Posterior cingulate gyrus (tissue), 11 donors: ENCODE results near the gene XG.
"Not testable (repeated sequence)": the region's sequence is repeated elsewhere in the genome, so short reads cannot be mapped to it uniquely, and the experiment has no call there.

Experiments used
- DNase-seq, 10 donors: peaks; one replicate each; pipeline versions ENCODE4 v3.0.0 to v3.0.0-alpha.2; 2020 to 2021; ENCODE audit warnings: mixed read lengths in 3 of 10
- intact Hi-C: fragments of 100-400 bp; cut with DNase I; formaldehyde crosslinking; loops from one replicate; pipeline ENCODE4 v1.15.1; 2023

XG gene

GRCh38 chrX:2732076-2732475 lies 19.8 kb upstream of the XG start:
- intact Hi-C loops: no loop called here

GRCh38 chrX:2732649-2733048 lies 19.2 kb upstream of the XG start:
- no peak for DNase-seq
- intact Hi-C loops: no loop called here

More at GRCh38 chrX:2732076-2732475, 19.8 kb upstream of the XG start:
- no peak for DNase-seq

DNA sequence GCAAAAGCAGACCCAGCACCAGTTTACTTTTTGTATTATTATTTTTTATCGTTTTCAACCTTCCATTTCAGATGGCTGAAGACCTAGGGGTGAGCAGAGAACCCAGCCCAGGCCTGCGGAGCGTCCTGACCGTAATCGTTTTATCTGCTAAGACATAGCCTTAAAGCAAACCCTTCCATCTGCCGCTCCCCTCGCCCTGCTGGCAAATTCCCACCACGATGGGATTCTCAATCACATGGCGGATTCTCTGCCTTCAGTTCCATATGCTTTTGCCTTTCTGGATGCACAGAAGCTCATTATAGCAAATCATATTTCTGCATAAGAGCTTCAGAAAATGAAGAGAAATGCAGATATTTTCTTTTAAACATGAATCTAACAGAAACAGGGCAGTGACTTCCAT lies 18.6 kb upstream of the XG start:
- no peak for DNase-seq
- intact Hi-C loops: no loop called here

DNA sequence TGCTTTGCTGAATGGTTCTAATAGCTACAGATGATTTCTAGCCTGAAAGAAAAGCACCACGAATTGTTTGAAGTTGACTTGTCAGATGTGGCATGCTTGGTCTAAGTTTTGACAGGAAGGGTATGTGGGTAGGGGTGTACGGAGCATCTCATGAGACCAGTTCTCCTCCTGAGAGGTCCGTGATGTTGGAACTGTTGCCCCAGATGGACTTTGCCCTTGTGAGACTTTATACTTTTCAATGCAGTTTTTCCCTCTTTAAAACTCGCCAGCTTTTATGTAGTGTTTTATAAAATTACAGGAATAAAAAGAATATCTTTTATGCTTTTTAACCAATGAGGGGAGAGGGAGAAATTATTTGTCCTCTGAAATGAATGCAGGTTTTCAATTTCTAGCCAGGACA lies 16.6 kb upstream of the XG start:
- DNase-seq: no peak
- intact Hi-C loops: no loop called here

DNA sequence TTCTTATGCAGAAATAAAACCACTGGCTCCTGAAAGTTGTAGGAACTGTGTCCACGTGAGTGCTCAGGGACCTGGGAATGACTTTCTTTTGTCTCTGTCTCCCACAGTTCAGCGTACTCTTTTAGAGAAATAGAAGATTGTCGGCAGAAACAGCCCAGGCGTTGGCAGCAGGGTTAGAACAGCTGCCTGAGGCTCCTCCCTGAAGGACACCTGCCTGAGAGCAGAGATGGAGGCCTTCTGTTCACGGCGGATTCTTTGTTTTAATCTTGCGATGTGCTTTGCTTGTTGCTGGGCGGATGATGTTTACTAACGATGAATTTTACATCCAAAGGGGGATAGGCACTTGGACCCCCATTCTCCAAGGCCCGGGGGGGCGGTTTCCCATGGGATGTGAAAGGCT lies 11.2 kb upstream of the XG start:
- DNase-seq: no peak
- intact Hi-C loops: no loop called here

GRCh38 chrX:2741386-2741785 lies 10.5 kb upstream of the XG start:
- intact Hi-C loops: no loop called here

GRCh38 chrX:2746250-2746649 lies 5.6 kb upstream of the XG start:
- intact Hi-C loops, DNase-seq: not testable (repeated sequence)

More at GRCh38 chrX:2741386-2741785, 10.5 kb upstream of the XG start:
- no peak for DNase-seq

GRCh38 chrX:2748171-2748814 lies 3.5 kb upstream of the XG start:
- intact Hi-C loops: no loop called here
- DNase-seq: no peak

DNA sequence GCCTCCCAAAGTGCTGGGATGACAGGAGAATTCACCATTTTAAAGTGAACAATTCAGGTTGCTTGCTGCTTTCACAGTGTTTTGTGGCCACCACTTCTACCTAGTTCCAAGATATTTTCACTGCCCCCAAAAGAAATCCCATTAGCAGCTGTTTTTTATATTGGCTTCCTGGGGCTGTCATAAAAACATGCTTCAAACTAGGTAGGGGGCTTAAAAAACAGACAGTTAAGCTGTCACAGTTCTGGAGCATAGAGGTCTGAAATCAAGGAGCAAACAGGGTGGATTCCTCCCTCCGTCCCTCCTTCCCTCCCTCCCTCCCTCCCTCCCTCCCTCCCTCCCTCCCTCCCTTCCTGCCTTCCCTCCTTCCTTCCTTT lies 3.0 kb upstream of the XG start:
- DNase-seq: no peak
- intact Hi-C loops: no loop called here

DNA sequence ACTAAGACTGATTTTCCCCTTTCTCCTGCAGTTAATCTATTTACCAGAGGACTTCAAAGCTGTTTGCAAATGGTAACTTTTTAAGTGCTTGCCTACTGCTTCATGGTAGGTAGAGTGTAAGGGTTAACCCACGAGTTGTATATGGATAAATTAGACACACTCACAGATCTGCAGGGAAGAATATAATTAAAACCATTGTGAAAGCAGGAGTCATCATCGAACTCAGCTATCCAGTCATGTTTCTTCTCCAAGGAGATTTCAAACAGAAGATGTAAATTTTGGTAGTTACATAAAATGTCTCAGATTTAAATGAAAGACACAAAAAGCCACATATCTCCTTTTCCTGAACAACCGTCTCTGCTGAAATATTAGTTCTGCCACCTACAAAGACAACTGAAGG lies 549 bp upstream of the XG start:
- intact Hi-C loops: no loop called here
- no peak for DNase-seq

DNA sequence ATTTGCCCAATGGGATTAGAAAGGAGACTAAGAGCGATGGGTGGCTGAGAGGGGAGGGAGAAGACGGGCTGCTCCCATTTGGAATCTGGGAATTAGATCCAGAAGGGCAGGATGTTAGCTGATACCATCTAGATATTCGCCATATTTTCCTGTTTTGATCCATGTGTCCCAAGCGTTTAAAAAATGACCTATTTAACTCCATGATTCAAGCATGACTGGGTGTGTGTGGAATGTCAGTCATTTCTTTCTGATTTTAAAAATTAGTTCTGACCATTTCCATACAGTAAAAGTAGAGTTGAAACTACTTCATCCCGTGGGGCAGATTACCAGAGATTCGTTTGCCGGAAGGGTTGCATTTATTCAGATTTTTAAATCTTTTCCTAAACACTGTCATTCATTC lies 601 bp downstream of the XG start:
- intact Hi-C loops: not testable (repeated sequence)

DNA sequence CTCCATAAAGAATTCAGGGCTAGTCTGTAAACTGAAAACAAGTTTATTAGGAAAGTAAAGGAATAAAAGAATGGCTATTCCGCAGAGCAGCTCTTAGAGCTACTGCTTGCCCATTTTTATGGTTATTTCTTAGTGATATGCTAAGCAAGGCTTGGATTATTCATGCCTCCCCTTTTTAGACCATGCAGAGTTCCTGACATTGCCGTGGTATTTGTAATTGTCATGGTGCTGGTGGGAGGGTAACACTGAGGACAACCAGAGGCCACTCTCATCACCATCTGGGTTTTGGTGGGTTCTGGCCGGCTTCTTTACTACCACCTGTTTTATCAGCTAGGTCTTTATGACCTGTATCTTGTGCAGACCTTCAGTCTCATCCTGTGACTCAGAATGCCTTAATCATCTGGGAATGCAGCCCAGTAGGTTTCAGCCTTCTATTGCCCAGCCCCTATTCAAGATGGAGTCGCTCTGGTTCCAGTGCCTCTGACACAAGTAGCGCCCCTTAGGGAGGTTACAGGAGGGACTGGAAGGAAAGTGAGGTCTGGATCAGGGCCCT lies 3.4 kb downstream of the XG start:
- DNase-seq, intact Hi-C loops: not testable (repeated sequence)

More for the DNA sequence above, 601 bp downstream of the XG start:
- not testable (repeated sequence) for DNase-seq

GRCh38 chrX:2756548-2756947 lies 4.7 kb downstream of the XG start:
- intact Hi-C loops: no loop called here
- DNase-seq: no peak

GRCh38 chrX:2761246-2761645 lies 9.4 kb downstream of the XG start:
- no peak for DNase-seq
- intact Hi-C loops: no loop called here

- intact Hi-C loops: not testable (repeated sequence)
These were observed 10.8 kb downstream of the XG start for GRCh38 chrX:2762671-2763070.

GRCh38 chrX:2764766-2765548 lies 13.1 kb downstream of the XG start:
- DNase-seq, intact Hi-C loops: not testable (repeated sequence)

More at GRCh38 chrX:2762671-2763070, 10.8 kb downstream of the XG start:
- not testable (repeated sequence) for DNase-seq

DNA sequence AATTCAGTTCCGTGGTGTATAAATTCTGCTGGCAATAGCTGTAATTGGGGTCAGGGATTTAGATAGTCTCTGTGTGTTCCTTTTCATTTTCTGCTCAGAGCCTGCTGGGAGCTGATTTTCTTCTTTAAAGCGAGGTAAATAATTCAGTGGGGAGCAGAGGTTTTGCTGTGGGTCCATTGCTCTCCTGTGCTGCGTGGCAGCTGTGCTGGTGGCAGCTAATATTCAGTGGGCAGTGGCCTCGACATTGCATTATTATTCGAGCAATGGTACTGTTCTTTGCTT lies 13.7 kb downstream of the XG start:
- no peak for DNase-seq
- intact Hi-C loops: no loop called here

GRCh38 chrX:2766906-2767305 lies 15.1 kb downstream of the XG start:
- intact Hi-C loops: no loop called here
- DNase-seq: no peak

GRCh38 chrX:2767631-2768455 lies 16.0 kb downstream of the XG start:
- no peak for DNase-seq
- intact Hi-C loops: no loop called here

DNA sequence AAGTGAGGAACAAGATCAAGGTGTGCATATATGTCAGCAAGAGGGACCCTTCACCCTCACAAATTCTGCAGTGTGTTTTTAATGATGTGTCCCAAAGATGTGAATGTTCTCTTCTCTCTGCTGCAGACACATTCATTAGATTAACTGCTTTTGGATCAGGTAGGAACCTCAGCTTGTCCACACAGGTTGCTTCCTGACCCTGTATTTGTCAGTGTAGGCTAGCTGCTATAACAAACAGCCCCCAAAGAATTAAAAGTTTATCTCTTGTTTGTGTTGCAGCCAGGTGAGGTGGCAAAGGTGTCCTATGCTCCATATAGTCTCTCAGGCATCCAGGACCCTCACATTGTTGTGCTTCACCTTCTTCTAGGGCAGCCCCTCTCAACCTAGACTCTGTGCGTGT lies 17.8 kb downstream of the XG start:
- no peak for DNase-seq
- intact Hi-C loops: no loop called here
